M059J (cell line): ENCODE results near the gene SAP130. TPM values are rescaled to one million over a fixed set of nuclear protein-coding genes. Genes with fewer than 3 reads are reported as not detected.
A peak's percentile ranks its signal among the peaks of the same experiment; 100 is the strongest.
"Not testable (repeated sequence)": the region's sequence is repeated elsewhere in the genome, so short reads cannot be mapped to it uniquely, and the experiment has no call there.

Experiments
- DNase-seq: peaks from one replicate; pipeline ENCODE4 v3.0.0-alpha.2; 2012; ENCODE audit warnings: low read depth
- total RNA-seq: library from RNA; depleted of rRNA; stranded (reverse); fragments of >200 nt; shearing (Covaris generic); gene quantifications from 2 replicates; pipeline ENCODE4 v1.2.3, GENCODE V29; 2014

The SAP130 gene
- total RNA-seq, 1 experiment from 2014 or later, result 9.9 TPM

GRCh38 chr2:127953128-127953718 lies 74.6 kb downstream of the SAP130 start:
- DNase-seq, result no peak

GRCh38 chr2:127951026-127951425 lies 76.8 kb downstream of the SAP130 start:
- no peak for DNase-seq

- no peak for DNase-seq
These were observed 77.6 kb downstream of the SAP130 start for GRCh38 chr2:127950264-127950663.

- DNase-seq, result no peak
These were observed 82.6 kb downstream of the SAP130 start for GRCh38 chr2:127945281-127945680.

- peak; percentile 38 for DNase-seq
These were observed 84.7 kb downstream of the SAP130 start for GRCh38 chr2:127943186-127943585.

GRCh38 chr2:127942002-127942401 lies 85.9 kb downstream of the SAP130 start:
- DNase-seq, result no peak

GRCh38 chr2:127941461-127941860 lies 86.4 kb downstream of the SAP130 start:
- DNase-seq, result no peak

GRCh38 chr2:127940641-127941040 lies 87.2 kb downstream of the SAP130 start:
- no peak for DNase-seq

- DNase-seq, result no peak
These were observed 92.5 kb downstream of the SAP130 start for GRCh38 chr2:127935337-127935736.

GRCh38 chr2:127932199-127932876 lies 95.5 kb downstream of the SAP130 start:
- peak; percentile 94 for DNase-seq

- no peak for DNase-seq
These were observed 98.4 kb downstream of the SAP130 start for GRCh38 chr2:127929449-127929848.

- no peak for DNase-seq
These were observed 100.5 kb downstream of the SAP130 start for GRCh38 chr2:127927384-127927783.

GRCh38 chr2:127917916-127918315 lies 109.9 kb downstream of the SAP130 start:
- peak; percentile 12 for DNase-seq

- DNase-seq, result peak; percentile 46
These were observed 113.9 kb downstream of the SAP130 start for GRCh38 chr2:127913808-127914457.

- DNase-seq, result no peak
These were observed 116.1 kb downstream of the SAP130 start for GRCh38 chr2:127911737-127912136.

GRCh38 chr2:127910415-127910814 lies 117.4 kb downstream of the SAP130 start:
- no peak for DNase-seq

GRCh38 chr2:127909019-127909418 lies 118.8 kb downstream of the SAP130 start:
- DNase-seq, result no peak

GRCh38 chr2:127907733-127908400 lies 120.0 kb downstream of the SAP130 start:
- not testable (repeated sequence) for DNase-seq

GRCh38 chr2:127906206-127906926 lies 121.5 kb downstream of the SAP130 start:
- DNase-seq, result no peak

- no peak for DNase-seq
These were observed 126.4 kb downstream of the SAP130 start for GRCh38 chr2:127901339-127902056.

- no peak for DNase-seq
These were observed 130.2 kb downstream of the SAP130 start for GRCh38 chr2:127897531-127898211.
